KBM-7 (cell line): Measurements from ENCODE around the gene TFAP2A.

ENCODE experiments used
- DNase-seq: peaks from one replicate; pipeline ENCODE4 v3.0.0-alpha.2; 2015
- in situ Hi-C: fragments of 300-500 bp; cut with MboI; formaldehyde crosslinking; loops from 2 replicates; pipeline ENCODE4 v1.14.3; 2020; ENCODE audit warnings: low sequenced_read_pairs, low pct_unique_long_range_greater_than_20kb, mixed read lengths

Gene TFAP2A

GRCh38 chr6:10414756-10415616 is at the start of gene TFAP2A:
TSS of gene TFAP2A (minus strand) at chr6:10415074. CDS start at chr6:10414991, 83 bp downstream.
- in situ Hi-C loops = no loop called here
- DNase-seq = no peak

DNA sequence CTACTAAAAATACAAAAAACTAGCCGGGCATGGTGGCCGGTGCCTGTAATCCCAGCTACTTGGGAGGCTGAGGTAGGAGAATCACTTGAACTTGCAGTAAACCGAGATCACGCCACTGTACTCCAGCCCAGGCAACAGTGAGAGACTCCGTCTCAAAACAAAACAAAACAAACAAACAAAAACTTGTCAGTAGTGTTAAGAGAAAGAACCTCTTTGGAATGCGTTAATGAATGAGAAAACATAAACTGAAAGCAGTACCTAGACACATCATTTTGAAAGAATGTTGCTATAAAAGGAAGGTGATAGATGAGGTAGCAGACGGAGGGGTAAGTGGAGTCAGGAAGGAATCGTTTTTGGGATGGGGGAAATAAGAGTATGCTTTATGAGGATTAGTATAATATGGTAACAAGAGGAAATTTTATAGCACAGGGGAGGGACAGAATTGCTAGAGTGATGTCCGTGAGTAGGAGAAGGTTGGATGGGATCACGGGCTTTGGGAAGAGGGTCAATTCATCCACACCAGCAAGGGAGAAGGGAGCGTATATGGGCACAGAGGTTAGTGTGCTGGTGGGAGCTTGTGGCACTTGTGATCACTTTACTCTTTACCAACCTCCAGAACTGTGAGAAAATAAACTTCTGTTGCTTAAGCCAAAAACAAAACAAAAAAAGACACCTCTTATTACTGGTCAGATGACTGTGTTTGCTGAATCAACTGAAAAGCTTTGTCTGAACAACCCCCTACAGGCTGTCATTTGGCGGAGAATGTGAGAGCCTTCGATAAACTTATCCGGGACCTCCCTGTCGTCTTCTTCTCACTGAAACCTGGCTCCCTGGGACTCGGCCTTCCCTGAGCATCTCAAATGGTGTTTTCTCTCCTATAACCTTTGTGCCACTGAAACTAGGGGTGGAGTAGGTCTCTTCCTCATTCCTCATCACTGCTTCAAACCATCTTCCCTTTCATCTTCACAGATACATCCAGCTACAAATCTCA is 48.9 kb upstream of the TFAP2A start:
- in situ Hi-C loops = no loop called here
- no peak for DNase-seq

- in situ Hi-C loops = no loop called here
- no peak for DNase-seq
These were observed 48.2 kb upstream of the TFAP2A start for GRCh38 chr6:10463040-10463439.

DNA sequence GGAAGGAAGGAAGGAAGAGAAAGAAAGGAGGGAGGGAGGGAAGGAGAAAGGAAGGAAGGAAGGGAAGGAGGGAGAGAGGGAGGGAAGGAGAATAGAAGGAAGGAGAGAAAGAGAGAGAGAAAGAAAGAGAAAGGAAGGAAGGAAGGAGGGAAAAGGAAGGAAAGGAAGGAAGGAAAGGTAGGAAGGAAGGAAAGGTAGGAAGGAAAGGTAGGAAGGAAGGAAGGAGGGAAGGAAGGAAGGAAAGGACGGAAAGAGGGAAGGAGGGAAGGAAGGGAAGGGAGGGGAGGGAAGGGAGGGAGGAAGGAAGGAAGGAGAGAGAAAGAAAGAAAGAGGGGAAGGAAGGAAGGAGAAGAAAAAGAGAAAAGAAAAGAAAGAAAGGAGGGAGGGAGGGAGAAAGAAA is 47.0 kb upstream of the TFAP2A start:
- DNase-seq = no peak
- in situ Hi-C loops = no loop called here

DNA sequence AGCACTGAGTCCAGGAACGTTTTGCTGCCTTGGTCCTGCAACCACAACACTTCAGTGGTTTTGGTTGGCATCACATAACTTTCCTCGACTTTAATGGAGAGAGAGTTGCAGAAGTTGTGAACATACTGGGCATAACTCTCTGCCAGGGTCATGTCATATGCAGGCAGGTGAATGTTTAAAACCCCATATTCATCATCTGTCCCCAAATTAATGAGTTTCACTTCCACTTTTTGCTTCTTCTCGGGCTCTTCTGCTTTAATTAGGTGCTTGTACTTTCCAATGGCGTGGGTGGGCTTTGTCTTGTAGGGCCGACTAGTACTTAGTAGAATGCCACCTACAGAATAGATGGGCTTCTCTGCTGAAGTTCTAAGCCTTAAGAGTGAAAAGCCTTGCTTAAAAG is 45.2 kb upstream of the TFAP2A start:
- no peak for DNase-seq
- in situ Hi-C loops = no loop called here

GRCh38 chr6:10458287-10458686 is 43.4 kb upstream of the TFAP2A start:
- no peak for DNase-seq
- in situ Hi-C loops = no loop called here

- DNase-seq = no peak
- in situ Hi-C loops = no loop called here
These were observed 38.7 kb upstream of the TFAP2A start for GRCh38 chr6:10453596-10453995.

DNA sequence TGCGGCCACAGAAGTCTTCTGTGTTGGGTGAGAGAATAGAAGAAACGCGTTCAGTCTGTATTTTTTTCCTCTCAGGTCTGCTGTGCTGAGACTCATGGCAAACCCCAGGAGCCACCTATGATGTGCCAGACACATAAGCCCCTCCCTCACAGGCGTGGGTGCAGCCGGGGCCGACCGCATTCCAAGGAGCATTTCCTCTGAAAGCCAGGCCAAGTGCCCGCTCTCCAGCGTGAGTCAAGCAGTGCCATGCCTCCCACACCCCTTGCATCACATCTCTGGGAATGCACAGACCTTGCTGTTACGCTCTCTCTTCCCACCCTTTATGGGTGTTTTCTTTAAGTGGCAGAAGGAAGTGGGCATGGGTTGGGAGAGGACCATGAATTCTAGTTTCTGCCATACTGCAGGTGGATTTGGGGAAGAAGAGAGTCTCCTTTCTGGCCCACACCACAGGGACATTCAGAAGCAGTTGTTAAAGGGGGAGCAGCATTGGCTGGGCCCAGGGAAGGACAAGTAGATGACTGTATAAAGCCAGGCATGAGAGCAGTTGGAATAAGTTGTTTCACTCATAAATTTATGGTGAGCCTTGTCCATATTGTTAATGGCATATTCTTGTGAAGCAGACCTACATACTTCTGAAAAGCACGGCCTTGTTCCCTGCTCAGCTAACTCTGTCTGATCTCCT is 37.1 kb upstream of the TFAP2A start:
- in situ Hi-C loops = no loop called here
- DNase-seq = peak; percentile 42

GRCh38 chr6:10451394-10451793 is 36.5 kb upstream of the TFAP2A start:
- in situ Hi-C loops = no loop called here
- DNase-seq = no peak

GRCh38 chr6:10449751-10450150 is 34.9 kb upstream of the TFAP2A start:
- no peak for DNase-seq
- in situ Hi-C loops = no loop called here

DNA sequence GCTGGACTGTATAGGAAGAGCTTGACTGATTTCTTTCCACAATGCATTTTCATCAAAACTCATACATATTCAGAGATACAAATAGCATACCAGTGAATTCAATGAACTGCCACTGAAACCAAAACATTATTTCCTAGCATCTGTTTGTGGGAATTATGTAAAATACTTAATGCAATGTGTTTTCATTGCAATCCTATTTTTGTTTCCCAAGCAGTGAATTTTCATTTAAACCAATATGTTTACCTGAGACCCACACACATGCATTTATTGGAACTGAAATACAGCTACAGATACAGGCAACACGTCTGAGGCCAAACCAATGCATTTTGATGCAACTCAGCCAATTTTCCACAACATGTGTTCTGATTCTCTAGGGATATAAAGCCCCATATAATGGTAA is 33.2 kb upstream of the TFAP2A start:
- no peak for DNase-seq
- in situ Hi-C loops = no loop called here

DNA sequence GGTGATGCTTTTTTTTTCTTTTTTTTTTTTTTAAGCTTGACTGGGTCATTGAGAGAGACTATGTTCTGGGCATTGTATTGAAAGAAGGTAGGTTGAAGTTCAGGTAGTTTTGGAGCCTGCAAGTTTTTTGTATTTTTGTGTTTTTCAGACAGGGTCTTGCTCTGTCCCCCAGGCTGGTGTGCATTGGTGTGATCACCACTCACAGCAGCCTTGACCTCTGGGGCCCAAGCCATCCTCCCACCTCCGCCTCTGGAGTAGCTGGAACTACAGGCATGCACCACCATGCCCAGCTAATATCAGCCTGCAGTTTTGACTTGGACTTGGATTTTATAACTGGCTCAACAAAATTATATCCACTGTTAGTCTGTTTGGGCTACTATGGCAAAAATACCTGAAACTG is 31.7 kb upstream of the TFAP2A start:
- DNase-seq = no peak
- in situ Hi-C loops = no loop called here

DNA sequence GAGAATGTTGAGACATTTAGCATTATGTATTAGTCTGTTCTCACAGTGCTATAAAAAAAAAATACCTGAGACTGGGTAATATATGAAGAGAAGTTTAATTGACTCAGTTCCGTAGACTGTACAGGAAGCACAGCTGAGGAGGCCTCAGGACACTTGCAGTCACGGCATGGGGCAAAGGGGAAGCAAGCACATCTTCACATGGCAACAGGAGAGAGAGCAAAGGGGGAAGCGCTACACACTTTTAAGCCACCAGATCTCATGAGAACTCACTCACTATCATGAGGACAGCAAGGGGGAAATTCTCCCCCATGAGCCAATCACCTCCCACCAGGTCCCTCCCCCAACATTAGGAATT is 26.8 kb upstream of the TFAP2A start:
- no peak for DNase-seq
- in situ Hi-C loops = no loop called here

- no peak for DNase-seq
- in situ Hi-C loops = no loop called here
These were observed 26.3 kb upstream of the TFAP2A start for GRCh38 chr6:10441004-10441654.

DNA sequence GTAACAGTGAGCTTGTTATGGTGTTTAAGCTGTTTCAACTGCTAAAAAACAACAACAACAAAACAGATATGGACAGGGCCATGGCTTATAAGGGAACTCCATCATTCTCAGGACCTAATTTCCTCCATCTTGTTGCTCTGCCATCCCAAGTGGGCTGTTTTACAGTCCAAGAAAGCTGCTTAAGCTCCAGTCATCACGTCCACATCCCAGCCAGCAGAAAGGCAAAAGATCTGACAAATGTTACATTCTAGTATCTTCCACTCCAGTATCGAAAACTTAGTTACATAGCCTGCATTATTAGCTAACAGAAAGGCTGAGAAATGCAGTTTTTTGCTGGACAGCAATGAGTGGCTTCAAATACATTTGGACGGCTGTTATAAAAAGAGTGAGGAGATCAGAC is 23.0 kb upstream of the TFAP2A start:
- DNase-seq = no peak
- in situ Hi-C loops = no loop called here

GRCh38 chr6:10434235-10434634 is 19.4 kb upstream of the TFAP2A start:
- in situ Hi-C loops = no loop called here
- peak; percentile 64 for DNase-seq

- in situ Hi-C loops = no loop called here
- DNase-seq = no peak
These were observed 18.4 kb upstream of the TFAP2A start for GRCh38 chr6:10433322-10433721.

GRCh38 chr6:10431423-10432164 is 16.7 kb upstream of the TFAP2A start:
- peak; percentile 9 for DNase-seq
- in situ Hi-C loops = no loop called here
